CD14-positive monocyte (primary cell): ENCODE data around the gene DDX31. TPM values are rescaled to one million over a fixed set of nuclear protein-coding genes. Genes with fewer than 3 reads are reported as not detected.

Source experiments
- DNase-seq, 3 donors: peaks; one replicate each; pipeline ENCODE4 v3.0.0-alpha.2; 2011 to 2022
- H2AFZ ChIP-seq: 2 replicates; pipeline ENCODE4 v1.6.0; 2012; ENCODE audit warnings: mild to moderate bottlenecking, low read depth, low read length, inconsistent platforms; ENCODE audit not compliant: insufficient read depth, poor library complexity, severe bottlenecking
- H3K27ac ChIP-seq, 2 donors: 1 replicate in 1 of 2; 2 replicates in 1 of 2; pipeline ENCODE4 v1.5.1; 2012 to 2013; ENCODE audit warnings: low read length in 2 of 2, control low read depth in 1 of 2, inconsistent platforms in 1 of 2, low read depth in 1 of 2, mild to moderate bottlenecking in 1 of 2
- H3K27me3 ChIP-seq, 2 donors: one replicate each; pipeline versions ENCODE4 v1.6.0 to v1.6.1; 2011 to 2013; ENCODE audit warnings: low read length in 2 of 2; ENCODE audit not compliant: control insufficient read depth in 2 of 2, insufficient read depth in 2 of 2
- H3K36me3 ChIP-seq, 2 donors: replicated peaks in 1 of 2; 1 replicate in 1 of 2; 2 replicates in 1 of 2; pipeline versions ENCODE4 v1.5.1 to v1.6.1; 2012 to 2013; ENCODE audit warnings: low read length in 2 of 2, control low read depth in 1 of 2, inconsistent platforms in 1 of 2, mild to moderate bottlenecking in 1 of 2; ENCODE audit not compliant: insufficient read depth in 2 of 2, control insufficient read depth in 1 of 2
- H3K4me1 ChIP-seq, 2 donors: 1 replicate in 1 of 2; 2 replicates in 1 of 2; pipeline versions ENCODE4 v1.5.1 to v1.6.1; 2012 to 2013; ENCODE audit warnings: low read length in 2 of 2, control low read depth in 1 of 2, inconsistent platforms in 1 of 2, mild to moderate bottlenecking in 1 of 2, moderate library complexity in 1 of 2; ENCODE audit not compliant: insufficient read depth in 2 of 2, control insufficient read depth in 1 of 2
- H3K4me2 ChIP-seq: replicated peaks from 2 replicates; pipeline ENCODE3; 2012; ENCODE audit warnings: low read length, moderate library complexity, mild to moderate bottlenecking; ENCODE audit not compliant: poor library complexity, severe bottlenecking; ENCODE audit errors: extremely low read depth
- H3K4me3 ChIP-seq, 3 experiments: fragments of 200-600 bp in 1 of 3; sonication (generic) in 1 of 3; replicated peaks in 1 of 3; 1 replicate in 2 of 3; 2 replicates in 1 of 3; pipeline ENCODE4 v1.5.1; 2011 to 2013; ENCODE audit warnings: low read length in 3 of 3, mild to moderate bottlenecking in 3 of 3, control low read depth in 2 of 3, low read depth in 2 of 3, inconsistent platforms in 1 of 3, moderate library complexity in 1 of 3
- H3K79me2 ChIP-seq: 2 replicates; pipeline ENCODE4 v1.6.0; 2012; ENCODE audit warnings: mild to moderate bottlenecking, control low read depth, inconsistent platforms, low read length, moderate library complexity; ENCODE audit not compliant: insufficient read depth
- H3K9ac ChIP-seq: 2 replicates; pipeline ENCODE4 v1.6.0; 2017; ENCODE audit warnings: low read length, mild to moderate bottlenecking; ENCODE audit not compliant: insufficient read depth, poor library complexity, severe bottlenecking
- H3K9me3 ChIP-seq, 2 donors: replicated peaks in 1 of 2; 1 replicate in 1 of 2; 2 replicates in 1 of 2; pipeline versions ENCODE4 v1.5.1 to v1.6.1; 2012 to 2013; ENCODE audit warnings: low read length in 2 of 2, control low read depth in 1 of 2; ENCODE audit not compliant: control insufficient read depth in 1 of 2, insufficient read depth in 1 of 2
- H4K20me1 ChIP-seq: 2 replicates; pipeline ENCODE4 v1.6.0; 2012; ENCODE audit warnings: mild to moderate bottlenecking, low read length, control low read depth, moderate library complexity; ENCODE audit not compliant: insufficient read depth
- H3K27ac Mint-ChIP-seq, 7 donors: one replicate each; pipeline ENCODE4 v1.8.0; 2020; ENCODE audit warnings: mild to moderate bottlenecking in 7 of 7, mixed read lengths in 7 of 7, moderate library complexity in 6 of 7, inconsistent platforms in 2 of 7
- H3K27me3 Mint-ChIP-seq, 3 donors: one replicate each; pipeline ENCODE4 v1.8.0; 2021 to 2022; ENCODE audit warnings: low read depth in 3 of 3, mild to moderate bottlenecking in 3 of 3, mixed read lengths in 3 of 3, moderate library complexity in 3 of 3, inconsistent platforms in 1 of 3
- H3K36me3 Mint-ChIP-seq, 2 donors: one replicate each; pipeline ENCODE4 v1.8.0; 2020; ENCODE audit warnings: mixed read lengths in 2 of 2, inconsistent platforms in 1 of 2, mild to moderate bottlenecking in 1 of 2
- H3K4me1 Mint-ChIP-seq: one replicate; pipeline ENCODE4 v1.8.0; 2020; ENCODE audit warnings: mild to moderate bottlenecking, mixed read lengths
- H3K4me3 Mint-ChIP-seq, 2 donors: one replicate each; pipeline ENCODE4 v1.8.0; 2020; ENCODE audit warnings: mild to moderate bottlenecking in 2 of 2, mixed read lengths in 2 of 2, moderate library complexity in 1 of 2
- H3K9me3 Mint-ChIP-seq, 7 donors: one replicate each; pipeline ENCODE4 v1.8.0; 2020 to 2022; ENCODE audit warnings: mixed read lengths in 7 of 7, mild to moderate bottlenecking in 6 of 7, moderate library complexity in 6 of 7, inconsistent platforms in 2 of 7
- CTCF ChIP-seq: fragments of 200-600 bp; IDR thresholded peaks from one replicate; pipeline ENCODE4 v1.8.0; 2022; ENCODE audit warnings: antibody characterized with exemption, mild to moderate bottlenecking
- WGBS: methylation state at CpG from one replicate; pipeline ENCODE4 v1.1.5; 2013; ENCODE audit warnings: missing lambda C conversion rate; ENCODE audit not compliant: insufficient coverage; 5-methylcytosine and 5-hydroxymethylcytosine counted together
- intact Hi-C, 2 donors: fragments of 100-400 bp; cut with micrococcal nuclease; formaldehyde crosslinking; loops; one replicate each; pipeline versions ENCODE4 v1.15.0 to v1.15.1; 2023
- polyA plus RNA-seq, 3 donors: library from polyadenylated mRNA; depleted of rRNA in 1 of 3; unstranded in 2 of 3; stranded (reverse) in 1 of 3; fragments of 300-500 nt in 2 of 3; fragments of >200 nt in 1 of 3; fragmentation: Illumina TruSeq in 2 of 3; gene quantifications; 1 replicate in 2 of 3; 2 replicates in 1 of 3; pipeline ENCODE4 v1.2.3, GENCODE V29; 2012 to 2021

DDX31 gene
- polyA plus RNA-seq, 3 donors = 1.1 to 4.2 (median 1.5) TPM

GRCh38 chr9:132556235-132556634 is 113.5 kb downstream of the DDX31 start:
- no peak overlapping the region for H2AFZ ChIP-seq
- no peaks in the 10 kb centered on the region for H3K9me3 ChIP-seq
- no peak overlapping the region for H3K4me2 ChIP-seq
- Mint-ChIP-seq H3K9me3 (peaks cover 0 to 6% (median 3%) of the 10 kb centered on the region in 7 donors), H3K4me1 (no peaks in the 10 kb centered on the region), H3K4me3 (no peak overlapping the region), H3K36me3 (no peaks in the 10 kb centered on the region), H3K27me3 (peaks cover 18 to 32% (median 25%) of the 10 kb centered on the region in 3 donors), H3K27ac (no peak overlapping the region)
- H3K36me3 ChIP-seq = no peaks in the 10 kb centered on the region
- H3K9ac ChIP-seq = no peak overlapping the region
- DNase-seq = no peak
- H3K27me3 ChIP-seq = peaks cover 0 to 8% of the 10 kb centered on the region in 2 donors
- 88% methylated on average over 1 of the region's 6 CpGs for WGBS
- H3K4me3 ChIP-seq = no peak overlapping the region
- no peak overlapping the region for H3K27ac ChIP-seq
- TF ChIP-seq CTCF = no peak
- H3K79me2 ChIP-seq = no peaks in the 10 kb centered on the region
- H4K20me1 ChIP-seq = no peaks in the 10 kb centered on the region
- intact Hi-C loops = no loop called here
- H3K4me1 ChIP-seq = no peaks in the 10 kb centered on the region

- no peak for TF ChIP-seq CTCF
- no peaks in the 10 kb centered on the region for H3K36me3 Mint-ChIP-seq
- Histone ChIP-seq H3K4me3 (no peak overlapping the region), H3K9ac (no peak overlapping the region), H2AFZ (no peak overlapping the region), H3K79me2 (no peaks in the 10 kb centered on the region), H4K20me1 (no peaks in the 10 kb centered on the region), H3K27ac (no peak overlapping the region), H3K36me3 (no peaks in the 10 kb centered on the region), H3K4me2 (no peak overlapping the region), H3K27me3 (peaks cover 0 to 3% of the 10 kb centered on the region in 2 donors), H3K4me1 (no peaks in the 10 kb centered on the region), H3K9me3 (no peaks in the 10 kb centered on the region)
- DNase-seq = no peak
- H3K9me3 Mint-ChIP-seq = peaks cover 0 to 6% (median 3%) of the 10 kb centered on the region in 7 donors
- no peaks in the 10 kb centered on the region for H3K4me1 Mint-ChIP-seq
- H3K4me3 Mint-ChIP-seq = no peak overlapping the region
- WGBS = no CpG with 5 or more reads among the region's 8 CpGs
- peaks cover 15 to 25% (median 19%) of the 10 kb centered on the region in 3 donors for H3K27me3 Mint-ChIP-seq
- H3K27ac Mint-ChIP-seq = no peak overlapping the region
- intact Hi-C loops = no loop called here
Measured at GRCh38 chr9:132555528-132555927, 114.3 kb downstream of the DDX31 start.
